Heart left ventricle (tissue), 13 donors: ENCODE measurements around the gene SYNPO.

Experiments
- POLR2A ChIP-seq, 2 donors: fragments of 450-650 bp; IDR thresholded peaks; one replicate each; pipeline ENCODE4 v1.6.1; 2017; ENCODE audit warnings: antibody characterized with exemption in 2 of 2, mild to moderate bottlenecking in 2 of 2, moderate library complexity in 2 of 2
- TF ChIP-seq, protein P1 (sequence below), 12 donors: fragments of 200-600 bp; sonication (generic) in 4 of 12; IDR thresholded peaks; one replicate each; pipeline versions ENCODE4 v1.5.0 to v1.8.0; 2018 to 2022; ENCODE audit warnings: antibody characterized with exemption in 12 of 12, mild to moderate bottlenecking in 5 of 12
- donor health status: ischemic (EF 13 %, LVEDD 7.1; RV severe dilation, severe dysfunction).
- donor health status: DM: no; HTN: yes; CAD: no.
- donor health status: DM: no; HTN: no; CAD: no.
- donor health status: ischemic (EF 25% LVEDD 6.9; RV normal size, moderate dysfunction).
- donor health status: ischemic (EF 25% LVEDD 5.7; RV mildly dilated, moderate dysfunction).
- donor health status: ischemic (EF 35%, LVEDD 5.7; RV mildly dilated, moderate dysfunction).
- donor health status: nonischemic (EF 11% LVEDD 7.7; RV severe dilation, severe dysfunction).
- donor health status: DM: yes; HTN: yes; CAD: no.
- donor health status: PGD.
- donor health status: ischemic (EF 29% LVEDD 5.4; RV normal size, mild dysfunction).
- donor health status: nonischemic (EF 23%, LVEDD 6.1; RV moderate dilation, normal function).

DNA sequence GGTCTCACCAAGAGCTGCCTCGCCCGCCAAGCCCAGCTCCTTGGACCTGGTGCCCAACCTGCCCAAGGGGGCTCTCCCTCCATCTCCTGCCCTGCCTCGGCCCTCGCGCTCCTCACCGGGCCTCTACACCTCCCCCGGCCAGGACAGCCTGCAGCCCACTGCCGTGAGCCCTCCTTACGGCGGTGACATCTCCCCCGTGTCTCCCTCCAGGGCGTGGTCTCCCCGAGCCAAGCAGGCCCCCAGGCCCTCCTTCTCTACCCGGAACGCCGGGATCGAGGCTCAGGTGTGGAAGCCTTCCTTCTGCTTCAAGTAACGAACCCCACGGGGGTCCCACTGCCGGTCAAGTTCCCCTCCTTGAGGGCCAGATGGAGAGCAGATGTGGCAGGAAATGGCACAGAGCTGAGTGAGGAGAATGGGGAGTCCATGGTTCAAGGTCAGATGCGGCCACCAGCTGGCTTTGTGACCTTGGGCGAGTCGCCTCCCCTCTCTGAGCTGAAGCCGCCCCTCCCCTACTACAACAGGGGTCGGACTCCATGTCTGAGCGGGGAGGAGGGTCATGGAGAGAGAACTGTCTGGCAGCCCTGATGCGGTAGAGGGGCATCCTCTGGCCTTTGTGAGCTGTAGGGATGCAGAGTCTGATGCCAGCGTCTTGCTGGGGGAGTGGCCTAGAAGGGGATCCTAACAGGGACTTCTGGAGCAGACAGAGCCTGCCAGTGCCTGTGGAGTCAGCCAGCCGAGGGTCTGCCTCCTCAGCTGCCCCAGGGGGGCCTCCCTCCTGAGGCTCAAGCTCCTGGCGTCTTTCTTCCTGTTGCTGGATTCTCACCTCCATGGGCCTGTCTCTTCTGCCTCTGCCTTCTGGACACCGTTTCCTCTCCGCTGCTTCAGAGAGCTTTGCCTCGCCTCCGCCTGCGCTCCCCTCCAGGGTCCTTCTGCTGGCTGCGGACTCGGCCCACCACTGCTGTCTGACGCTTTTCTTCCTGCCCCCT, 9.9 kb downstream of the SYNPO start:
- TF ChIP-seq, protein P1, sequence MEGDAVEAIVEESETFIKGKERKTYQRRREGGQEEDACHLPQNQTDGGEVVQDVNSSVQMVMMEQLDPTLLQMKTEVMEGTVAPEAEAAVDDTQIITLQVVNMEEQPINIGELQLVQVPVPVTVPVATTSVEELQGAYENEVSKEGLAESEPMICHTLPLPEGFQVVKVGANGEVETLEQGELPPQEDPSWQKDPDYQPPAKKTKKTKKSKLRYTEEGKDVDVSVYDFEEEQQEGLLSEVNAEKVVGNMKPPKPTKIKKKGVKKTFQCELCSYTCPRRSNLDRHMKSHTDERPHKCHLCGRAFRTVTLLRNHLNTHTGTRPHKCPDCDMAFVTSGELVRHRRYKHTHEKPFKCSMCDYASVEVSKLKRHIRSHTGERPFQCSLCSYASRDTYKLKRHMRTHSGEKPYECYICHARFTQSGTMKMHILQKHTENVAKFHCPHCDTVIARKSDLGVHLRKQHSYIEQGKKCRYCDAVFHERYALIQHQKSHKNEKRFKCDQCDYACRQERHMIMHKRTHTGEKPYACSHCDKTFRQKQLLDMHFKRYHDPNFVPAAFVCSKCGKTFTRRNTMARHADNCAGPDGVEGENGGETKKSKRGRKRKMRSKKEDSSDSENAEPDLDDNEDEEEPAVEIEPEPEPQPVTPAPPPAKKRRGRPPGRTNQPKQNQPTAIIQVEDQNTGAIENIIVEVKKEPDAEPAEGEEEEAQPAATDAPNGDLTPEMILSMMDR (IDR thresholded peaks at IDR 0.05), result no peak
- TF ChIP-seq POLR2A (IDR thresholded peaks at IDR 0.05), result no peak
